HG03175 (cell line): ENCODE results near the gene TNFRSF6B.

Experiments used
- ATAC-seq: cut with Tn5 transposase; IDR thresholded peaks from one replicate; pipeline ENCODE4 v1.9.1; 2021; ENCODE audit warnings: mild to moderate bottlenecking, moderate library complexity; ENCODE audit not compliant: unreplicated experiment

Gene TNFRSF6B

GRCh38 chr20:63745961-63746731, 49.7 kb downstream of the TNFRSF6B start:
- no peak for ATAC-seq

GRCh38 chr20:63746751-63747315, 50.4 kb downstream of the TNFRSF6B start:
- no peak for ATAC-seq

DNA sequence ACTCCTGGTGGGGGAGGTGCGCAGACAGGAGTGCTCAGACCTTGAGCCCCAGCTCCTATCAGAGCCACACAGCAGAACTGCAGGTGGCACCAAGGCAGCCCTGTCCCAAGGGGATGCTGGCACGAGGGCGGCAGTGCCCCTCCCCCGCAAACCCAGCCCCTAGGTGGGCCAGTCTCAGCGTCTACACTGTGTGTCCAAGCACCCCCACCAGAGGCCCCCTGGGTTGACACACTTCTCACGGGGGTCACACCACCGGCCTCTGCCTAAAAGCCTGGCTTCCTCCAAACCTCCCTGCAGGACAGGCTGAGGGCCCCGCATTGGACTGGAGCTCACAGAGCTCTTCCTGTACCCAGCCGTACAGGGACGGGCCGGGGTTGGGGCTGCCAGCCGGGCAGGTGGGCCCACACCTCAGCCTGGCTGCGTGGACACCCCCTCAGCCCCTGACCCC, 51.2 kb downstream of the TNFRSF6B start:
- ATAC-seq: no peak
